Stimulated activated naive B cell treated with anti-CD40 and anti-IgM and Interleukin-4, amounts not matched to agents 10 μg/mL and 1 μg/mL and 100 μg/mL, for 72 hours (primary cell): Measurements from ENCODE around the gene ABHD12B.
A peak's percentile ranks its signal among the peaks of the same experiment; 100 is the strongest.
"Not testable (repeated sequence)": the region's sequence is repeated elsewhere in the genome, so short reads cannot be mapped to it uniquely, and the experiment has no call there.

Experiments used
- ATAC-seq, 2 donors: fragments of 150-1000 bp; cut with Tn5 transposase; replicated peaks; 2 replicates each; pipeline ENCODE4 v1.10.0; 2021; ENCODE audit warnings: moderate library complexity in 1 of 2
- DNase-seq: peaks from one replicate; pipeline ENCODE4 v3.0.0; 2021
- H3K27ac Mint-ChIP-seq: one replicate; pipeline ENCODE4 v1.8.0; 2022; ENCODE audit warnings: mild to moderate bottlenecking, mixed read lengths
- H3K27me3 Mint-ChIP-seq, 2 donors: one replicate each; pipeline ENCODE4 v1.8.0; 2022; ENCODE audit warnings: mixed read lengths in 2 of 2
- H3K36me3 Mint-ChIP-seq, 2 donors: one replicate each; pipeline ENCODE4 v1.8.0; 2022; ENCODE audit warnings: mixed read lengths in 2 of 2, mild to moderate bottlenecking in 1 of 2
- H3K4me1 Mint-ChIP-seq, 2 donors: one replicate each; pipeline ENCODE4 v1.8.0; 2022; ENCODE audit warnings: mixed read lengths in 2 of 2, mild to moderate bottlenecking in 1 of 2
- H3K4me3 Mint-ChIP-seq, 2 donors: one replicate each; pipeline ENCODE4 v1.8.0; 2022; ENCODE audit warnings: mild to moderate bottlenecking in 2 of 2, mixed read lengths in 2 of 2, moderate library complexity in 1 of 2
- H3K9me3 Mint-ChIP-seq, 2 donors: one replicate each; pipeline ENCODE4 v1.8.0; 2022; ENCODE audit warnings: mixed read lengths in 2 of 2, mild to moderate bottlenecking in 1 of 2

ABHD12B gene

DNA sequence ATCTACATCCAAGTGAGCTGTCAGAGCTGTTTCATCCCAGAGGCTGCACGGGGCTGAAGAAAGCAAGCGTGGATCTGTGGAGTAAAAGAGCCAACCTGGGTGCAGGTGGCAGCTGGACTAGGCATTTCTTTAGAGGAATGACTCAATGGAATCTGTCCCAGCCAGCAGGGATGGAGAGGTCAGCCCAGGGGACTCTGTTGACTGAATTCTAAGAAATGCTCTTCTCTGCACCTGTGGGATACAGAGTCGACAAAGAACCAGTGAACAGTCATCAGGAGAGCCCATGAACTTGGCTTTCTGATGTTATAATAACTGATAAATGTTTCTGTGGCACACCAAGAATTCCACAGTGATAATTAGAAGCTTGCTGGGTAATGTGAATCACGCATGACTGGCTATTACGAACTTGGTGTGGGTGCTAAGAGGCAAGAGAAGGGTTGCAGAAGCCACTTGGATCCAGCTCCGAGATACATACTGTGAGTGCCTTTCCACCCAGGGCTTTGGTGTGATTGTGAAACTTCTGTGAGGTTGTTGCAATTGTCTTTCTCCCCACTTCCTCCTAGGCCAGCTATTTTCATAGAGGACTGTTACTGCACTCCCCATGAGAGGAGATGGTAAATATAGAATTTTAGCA is 56.3 kb downstream of the ABHD12B start:
- H3K27ac Mint-ChIP-seq, result no peak overlapping the region
- peaks cover 0 to 3% of the 10 kb centered on the region in 2 donors for H3K36me3 Mint-ChIP-seq
- H3K4me1 Mint-ChIP-seq, result no peaks in the 10 kb centered on the region
- no peaks in the 10 kb centered on the region for H3K9me3 Mint-ChIP-seq
- peaks cover 0 to 8% of the 10 kb centered on the region in 2 donors for H3K27me3 Mint-ChIP-seq
- no peak overlapping the region for H3K4me3 Mint-ChIP-seq
- peak in 1 of 2 donors; percentile 36 for ATAC-seq
- no peak for DNase-seq

DNA sequence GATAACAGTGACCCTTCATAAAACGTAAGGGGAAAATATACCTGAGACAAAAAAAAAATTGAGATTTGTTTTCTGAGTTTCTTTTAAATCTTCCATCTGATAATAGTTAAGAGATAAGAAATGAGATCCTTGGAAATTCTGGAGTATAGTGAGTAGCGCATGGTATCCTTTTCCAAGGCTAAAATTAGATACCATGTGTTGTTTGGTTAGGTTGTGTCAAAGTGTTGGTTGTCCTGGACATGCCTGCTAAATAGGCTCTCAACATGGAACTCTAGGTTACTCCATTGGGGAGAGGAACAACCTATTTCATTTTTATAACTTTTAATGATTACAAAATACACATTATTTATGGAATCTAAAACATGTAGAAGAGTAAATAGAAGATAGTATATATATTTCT is 57.7 kb downstream of the ABHD12B start:
- Mint-ChIP-seq H3K36me3 (peaks cover 0 to 3% of the 10 kb centered on the region in 2 donors), H3K9me3 (no peaks in the 10 kb centered on the region), H3K27me3 (peaks cover 0 to 8% of the 10 kb centered on the region in 2 donors), H3K4me3 (no peak overlapping the region), H3K4me1 (no peaks in the 10 kb centered on the region), H3K27ac (no peak overlapping the region)
- ATAC-seq (no peak), DNase-seq (no peak)

DNA sequence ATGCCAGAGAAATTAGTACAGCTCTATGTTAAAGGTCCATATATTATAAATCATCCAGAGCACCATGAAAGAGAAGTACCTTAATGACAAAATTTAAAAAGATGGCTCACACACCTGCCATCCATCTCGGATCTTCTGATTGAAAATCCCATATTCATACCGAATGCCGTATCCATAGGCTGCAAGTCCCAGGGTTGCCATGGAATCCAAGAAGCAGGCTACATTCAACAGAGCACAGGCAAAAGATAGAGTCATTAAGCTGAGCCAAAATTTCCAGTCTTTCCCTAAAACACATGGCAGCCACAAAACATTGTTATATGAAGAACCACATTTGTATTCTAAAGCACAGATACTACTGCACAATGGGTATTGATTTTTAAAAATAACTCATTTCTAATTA is 59.7 kb downstream of the ABHD12B start:
- ATAC-seq (no peak), DNase-seq (no peak)
- H3K27me3 Mint-ChIP-seq, result peaks cover 0 to 4% of the 10 kb centered on the region in 2 donors
- H3K4me1 Mint-ChIP-seq, result peaks cover 0 to under 1% of the 10 kb centered on the region in 2 donors
- no peaks in the 10 kb centered on the region for H3K9me3 Mint-ChIP-seq
- H3K27ac Mint-ChIP-seq, result no peak overlapping the region
- H3K4me3 Mint-ChIP-seq, result no peak overlapping the region
- H3K36me3 Mint-ChIP-seq, result no peaks in the 10 kb centered on the region

DNA sequence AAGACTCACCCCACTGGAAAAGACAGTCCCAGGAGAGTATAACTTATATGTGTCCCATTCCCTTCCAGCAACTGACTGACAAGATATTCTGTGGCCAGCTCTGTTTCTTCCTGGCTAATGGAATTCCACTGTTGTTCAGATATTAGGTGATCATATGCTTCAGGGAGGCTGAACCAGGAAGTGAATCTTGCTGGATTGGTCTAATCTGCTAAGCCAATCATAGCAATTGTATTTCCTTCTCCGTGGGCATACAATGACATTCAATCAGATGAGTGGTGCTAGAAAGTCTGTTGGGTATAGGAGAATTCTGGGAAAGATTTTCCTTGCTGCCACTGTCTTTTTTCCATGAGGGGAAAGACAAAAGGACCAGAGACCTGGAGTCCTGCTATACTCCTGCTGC is 60.3 kb downstream of the ABHD12B start:
- Mint-ChIP-seq H3K9me3 (no peaks in the 10 kb centered on the region), H3K36me3 (no peaks in the 10 kb centered on the region), H3K27me3 (peaks cover 0 to 4% of the 10 kb centered on the region in 2 donors), H3K4me1 (peaks cover 0 to 5% of the 10 kb centered on the region in 2 donors), H3K27ac (no peak overlapping the region), H3K4me3 (no peak overlapping the region)
- ATAC-seq, result no peak
- no peak for DNase-seq

DNA sequence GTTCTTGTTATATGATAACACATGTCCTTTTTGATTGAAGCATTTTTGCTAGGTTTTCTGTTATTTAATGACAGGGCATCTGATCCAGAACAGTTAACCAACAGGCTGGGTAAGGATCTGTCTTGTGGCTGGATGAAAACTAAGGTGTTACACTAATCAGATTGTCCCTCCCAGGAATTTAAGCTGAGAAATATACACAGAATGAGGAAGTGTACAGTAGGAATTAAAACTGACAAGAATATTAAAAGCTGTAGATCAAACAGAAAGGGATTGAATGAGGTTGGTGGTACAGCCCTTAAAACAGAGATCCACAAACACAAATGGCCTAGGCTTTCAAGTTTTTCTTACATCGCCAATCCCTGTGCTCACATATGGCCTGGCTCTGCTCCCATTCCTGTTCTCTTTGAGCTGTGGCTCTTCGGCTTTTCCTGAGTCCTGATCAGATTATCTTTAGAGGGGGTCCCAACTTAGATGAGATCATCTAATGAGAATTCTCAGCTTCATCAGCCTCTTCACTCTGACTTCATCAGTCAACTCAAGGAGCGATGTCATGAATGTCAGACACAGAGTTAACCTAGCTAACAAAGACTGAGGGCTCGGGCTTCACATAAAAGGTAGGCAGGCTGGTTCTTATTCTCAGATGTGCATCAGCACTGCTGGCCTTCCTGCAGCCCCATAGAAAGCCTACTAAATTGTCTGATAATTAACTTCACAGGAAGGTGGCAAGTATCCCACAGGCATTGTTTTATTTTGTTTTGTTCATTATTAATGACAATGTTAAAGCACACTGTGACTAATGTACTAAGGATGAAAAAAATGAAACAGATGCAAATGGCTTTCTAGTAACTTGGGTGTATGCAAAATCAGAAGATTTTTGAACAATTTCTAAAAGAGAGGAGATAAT is 61.0 kb downstream of the ABHD12B start:
- Mint-ChIP-seq H3K27ac (no peak overlapping the region), H3K4me3 (no peak overlapping the region), H3K36me3 (no peaks in the 10 kb centered on the region), H3K9me3 (no peaks in the 10 kb centered on the region), H3K27me3 (peaks cover 0 to 4% of the 10 kb centered on the region in 2 donors), H3K4me1 (peaks cover 0 to 5% of the 10 kb centered on the region in 2 donors)
- DNase-seq (no peak), ATAC-seq (no peak)

DNA sequence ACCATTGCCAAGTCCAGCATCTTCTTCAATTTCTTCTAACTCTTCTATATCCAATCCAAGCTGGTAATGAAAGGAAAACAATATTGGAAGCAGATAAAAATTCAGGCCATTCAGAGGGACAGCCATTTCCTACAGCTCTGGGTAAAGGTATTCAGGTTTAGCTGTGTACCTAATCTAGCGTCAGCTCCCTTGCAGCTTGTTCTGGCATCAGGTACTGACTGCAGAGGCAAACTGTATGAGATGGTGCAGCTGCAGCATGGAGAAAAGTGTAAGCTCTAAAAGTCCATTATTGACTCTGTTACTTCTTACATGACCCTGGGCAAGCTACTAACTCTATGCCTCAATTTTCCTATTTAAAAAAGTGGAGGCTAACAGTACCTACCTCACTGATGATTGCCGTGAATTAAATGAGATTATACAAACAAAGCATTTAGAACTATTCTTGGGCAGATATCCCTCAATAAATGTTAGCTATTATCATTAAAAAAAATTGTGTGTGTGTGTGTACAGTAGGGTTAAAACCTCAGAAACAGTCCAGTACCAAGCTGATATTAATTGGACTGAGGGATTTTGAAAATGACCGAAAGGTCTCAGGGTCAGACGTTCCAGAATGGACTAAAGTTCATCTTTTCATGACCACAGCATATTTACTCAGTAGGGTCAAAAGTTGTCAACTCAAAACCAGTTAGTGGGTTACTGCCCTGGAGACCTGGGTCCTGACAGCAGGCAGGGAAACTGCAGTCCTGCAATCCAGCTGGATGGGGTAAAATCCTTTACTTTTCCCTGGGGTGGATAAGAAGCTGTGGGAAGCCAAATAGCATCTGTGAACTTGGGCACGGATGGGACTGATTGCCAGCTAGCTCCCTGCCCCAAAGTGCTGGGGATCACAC is 63.5 kb downstream of the ABHD12B start:
- no peaks in the 10 kb centered on the region for H3K9me3 Mint-ChIP-seq
- no peak overlapping the region for H3K27ac Mint-ChIP-seq
- DNase-seq (no peak), ATAC-seq (no peak)
- H3K36me3 Mint-ChIP-seq, result no peaks in the 10 kb centered on the region
- peaks cover 0 to 5% of the 10 kb centered on the region in 2 donors for H3K4me1 Mint-ChIP-seq
- H3K27me3 Mint-ChIP-seq, result peaks cover 0 to 8% of the 10 kb centered on the region in 2 donors
- no peak overlapping the region for H3K4me3 Mint-ChIP-seq

DNA sequence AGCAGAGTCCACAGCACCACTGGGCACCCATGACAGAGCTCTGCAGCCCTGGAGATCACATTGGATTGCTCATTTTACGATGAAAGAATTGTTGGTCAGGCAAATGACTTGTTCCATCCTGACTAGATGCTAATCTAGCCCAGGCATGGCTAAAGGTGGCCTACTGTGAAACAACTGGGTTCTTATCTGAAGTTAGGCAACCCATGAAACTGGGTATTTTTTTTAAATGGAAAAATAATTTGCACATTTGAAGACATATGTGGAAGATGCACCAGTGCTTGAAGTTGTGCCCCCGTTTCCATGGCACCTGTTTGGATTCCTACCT is 64.1 kb downstream of the ABHD12B start:
- H3K9me3 Mint-ChIP-seq, result no peaks in the 10 kb centered on the region
- H3K27me3 Mint-ChIP-seq, result peaks cover 5 to 12% of the 10 kb centered on the region in 2 donors
- H3K4me1 Mint-ChIP-seq, result peaks cover 0 to 5% of the 10 kb centered on the region in 2 donors
- no peak overlapping the region for H3K27ac Mint-ChIP-seq
- DNase-seq, result no peak
- no peak for ATAC-seq
- H3K4me3 Mint-ChIP-seq, result no peak overlapping the region
- no peaks in the 10 kb centered on the region for H3K36me3 Mint-ChIP-seq

DNA sequence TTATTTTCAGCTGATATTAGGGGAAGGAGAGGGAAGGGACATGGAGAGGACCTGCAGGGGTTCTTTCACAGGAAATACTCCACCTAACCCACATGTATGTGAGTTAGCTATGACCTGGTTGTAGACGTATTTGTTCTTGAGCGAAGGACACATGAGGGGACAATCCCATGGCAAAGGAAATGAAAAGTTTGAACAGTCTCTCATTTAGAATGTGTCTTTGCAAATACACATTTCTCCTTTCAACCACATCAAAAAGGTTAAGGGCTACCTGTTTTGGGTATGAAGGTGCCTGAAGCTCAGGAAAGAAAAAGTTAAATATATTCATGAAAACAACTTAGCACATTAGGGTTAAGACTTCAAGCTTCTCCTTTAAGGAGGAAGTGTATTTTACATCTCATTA is 65.0 kb downstream of the ABHD12B start:
- no peak overlapping the region for H3K27ac Mint-ChIP-seq

DNA sequence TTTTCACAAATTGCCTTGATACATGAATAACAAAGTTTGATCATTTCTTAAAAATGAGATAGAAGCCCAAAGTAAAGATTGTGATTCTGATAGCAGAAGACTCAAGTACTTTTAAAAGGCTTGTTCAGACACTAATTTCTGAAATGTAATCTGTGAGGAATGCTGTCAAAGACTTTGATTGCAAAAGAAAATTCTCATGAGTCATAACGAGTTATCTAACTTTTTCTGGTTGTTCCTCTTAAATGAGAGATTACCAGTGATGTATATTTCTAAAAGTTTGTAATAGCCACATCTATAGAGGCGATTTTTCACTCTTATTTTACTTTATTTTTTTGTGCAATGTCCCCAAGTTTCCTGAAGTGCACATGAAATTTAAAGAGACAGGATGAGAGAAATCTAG is 65.5 kb downstream of the ABHD12B start:
- H3K9me3 Mint-ChIP-seq, result peaks cover 0 to 3% of the 10 kb centered on the region in 2 donors
- H3K4me1 Mint-ChIP-seq, result peaks cover 0 to 5% of the 10 kb centered on the region in 2 donors
- no peak overlapping the region for H3K27ac Mint-ChIP-seq
- DNase-seq, result no peak
- H3K4me3 Mint-ChIP-seq, result no peak overlapping the region
- ATAC-seq, result no peak
- peaks cover 17 to 20% of the 10 kb centered on the region in 2 donors for H3K27me3 Mint-ChIP-seq
- H3K36me3 Mint-ChIP-seq, result no peaks in the 10 kb centered on the region

More for the DNA sequence above, 65.0 kb downstream of the ABHD12B start:
- Mint-ChIP-seq H3K4me1 (peaks cover 0 to 5% of the 10 kb centered on the region in 2 donors), H3K9me3 (peaks cover 0 to 3% of the 10 kb centered on the region in 2 donors), H3K4me3 (no peak overlapping the region), H3K27me3 (peaks cover 12 to 18% of the 10 kb centered on the region in 2 donors), H3K36me3 (no peaks in the 10 kb centered on the region)
- no peak for DNase-seq
- no peak for ATAC-seq

DNA sequence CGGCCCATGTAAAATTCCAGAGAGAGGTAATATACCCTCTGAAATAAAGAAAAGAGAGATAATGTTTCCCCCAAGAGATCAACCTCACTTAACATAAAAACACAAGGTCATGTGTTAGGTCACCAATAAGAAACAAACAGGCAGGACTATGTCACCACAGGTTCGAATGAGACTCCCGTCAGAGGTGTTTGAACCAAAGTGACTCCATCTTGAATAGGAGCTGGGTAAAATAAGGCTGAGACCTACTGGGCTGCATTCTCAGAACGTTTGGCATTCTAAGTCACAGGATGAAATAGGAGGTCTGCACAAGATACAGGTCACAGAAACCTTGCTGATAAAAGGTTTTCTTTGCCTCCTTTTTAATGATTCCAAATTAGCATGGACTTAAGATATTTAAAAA is 65.9 kb downstream of the ABHD12B start:
- ATAC-seq (no peak), DNase-seq (no peak)
- Mint-ChIP-seq H3K4me3 (no peak overlapping the region), H3K27ac (no peak overlapping the region), H3K27me3 (peaks cover 20% of the 10 kb centered on the region in 2 donors), H3K36me3 (no peaks in the 10 kb centered on the region), H3K4me1 (peaks cover 0 to 5% of the 10 kb centered on the region in 2 donors), H3K9me3 (peaks cover 0 to 3% of the 10 kb centered on the region in 2 donors)

DNA sequence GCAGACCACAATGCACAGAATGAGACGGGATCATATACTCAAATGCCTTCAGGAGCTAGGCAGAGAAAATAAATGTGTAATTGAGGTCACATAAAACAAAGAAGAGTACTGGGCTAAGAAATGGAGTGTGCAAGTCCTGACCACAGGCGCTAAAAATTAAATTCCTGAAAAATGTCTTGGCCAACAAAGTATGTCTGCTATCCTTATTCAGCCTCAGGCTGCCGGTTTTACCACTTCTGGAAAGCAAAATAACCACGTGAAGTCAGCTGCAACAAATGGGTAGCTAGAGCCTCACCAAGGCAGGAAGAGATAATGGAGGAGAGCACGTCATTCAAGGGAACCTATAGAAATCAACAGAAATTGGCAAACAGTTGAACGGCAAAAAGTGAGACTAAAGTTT is 69.3 kb downstream of the ABHD12B start:
- Mint-ChIP-seq H3K27ac (no peak overlapping the region), H3K4me1 (peaks cover 10 to 25% of the 10 kb centered on the region in 2 donors), H3K27me3 (peaks cover 34% of the 10 kb centered on the region in 2 donors), H3K4me3 (no peak overlapping the region), H3K36me3 (peaks cover 0 to 2% of the 10 kb centered on the region in 2 donors), H3K9me3 (peaks cover 0 to 3% of the 10 kb centered on the region in 2 donors)
- no peak for DNase-seq
- no peak for ATAC-seq

DNA sequence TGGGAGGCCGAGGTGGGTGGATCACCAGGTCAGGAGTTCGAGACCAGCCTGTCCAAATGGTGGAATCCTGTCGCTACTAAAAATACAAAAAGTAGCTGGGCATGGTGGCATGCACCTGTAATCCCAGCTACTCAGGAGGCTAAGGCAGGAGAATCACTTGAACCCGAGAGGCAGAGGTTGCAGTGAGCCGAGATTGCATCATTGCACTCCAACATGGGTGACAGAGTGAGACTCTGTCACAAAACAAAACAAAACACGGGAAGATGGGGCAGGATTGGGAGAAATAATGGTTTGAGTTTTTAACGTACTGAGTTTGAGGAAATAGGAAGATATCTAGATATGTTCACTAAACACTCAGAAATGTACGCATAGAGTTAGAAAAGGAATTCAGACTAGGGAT is 69.8 kb downstream of the ABHD12B start:
- H3K9me3 Mint-ChIP-seq, ATAC-seq, H3K27ac Mint-ChIP-seq, H3K4me3 Mint-ChIP-seq, DNase-seq, H3K36me3 Mint-ChIP-seq: not testable (repeated sequence)
- Mint-ChIP-seq H3K4me1 (peaks cover 10 to 24% of the 10 kb centered on the region in 2 donors), H3K27me3 (peaks cover 34% of the 10 kb centered on the region in 2 donors)

DNA sequence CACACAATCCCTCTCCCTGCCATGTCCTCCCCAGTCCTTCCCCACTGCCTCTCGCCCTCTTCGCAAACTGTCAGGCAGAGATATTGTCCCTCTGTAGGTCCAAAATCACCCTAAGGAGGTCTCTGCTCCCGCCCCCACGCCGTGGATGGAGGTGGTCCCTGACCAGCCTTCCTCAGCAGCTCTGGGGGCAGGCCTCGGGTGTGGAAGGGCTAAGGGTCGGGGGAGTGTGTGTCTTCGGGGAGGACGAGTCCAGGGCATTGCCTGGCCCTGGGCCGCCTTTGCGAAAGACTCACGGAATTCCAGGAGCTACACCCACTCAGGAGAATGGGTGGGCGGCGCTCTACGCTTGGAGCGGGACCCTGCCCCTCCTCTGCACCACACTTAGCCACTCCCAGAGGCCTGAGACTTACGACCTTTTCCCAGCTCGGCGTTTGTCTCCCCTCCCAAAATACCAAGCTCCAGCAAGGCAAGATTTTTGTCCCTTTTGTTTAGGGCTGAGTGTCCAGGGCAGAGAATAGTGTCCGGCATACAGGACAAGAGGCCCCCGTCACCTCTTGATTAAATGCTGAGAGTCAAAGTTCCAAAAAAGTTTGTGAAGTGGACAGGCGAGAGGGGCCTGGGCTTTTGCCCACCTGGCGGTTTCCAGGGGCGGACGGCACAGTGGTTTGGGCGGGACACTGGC is 71.5 kb downstream of the ABHD12B start:
- H3K27me3 Mint-ChIP-seq, result peaks cover 34% of the 10 kb centered on the region in 2 donors
- peak overlapping the region; percentile 78 to 88 for H3K4me3 Mint-ChIP-seq
- H3K36me3 Mint-ChIP-seq, result peaks cover 0 to 2% of the 10 kb centered on the region in 2 donors
- peaks cover 0 to 3% of the 10 kb centered on the region in 2 donors for H3K9me3 Mint-ChIP-seq
- H3K27ac Mint-ChIP-seq, result peak overlapping the region; percentile 59
- peaks cover 10 to 20% of the 10 kb centered on the region in 2 donors for H3K4me1 Mint-ChIP-seq
- ATAC-seq (no peak), DNase-seq (no peak)
